GM23338 (cell line): Measurements from ENCODE around the gene CCDC187. TPM values are rescaled to one million over a fixed set of nuclear protein-coding genes. Genes with fewer than 3 reads are reported as not detected.

Experiments
- ATAC-seq: fragments of 200-7000 bp; cut with Tn5 transposase; 3 replicates; pipeline ENCODE4 v1.9.1; 2020
- DNase-seq: peaks from one replicate; pipeline ENCODE4 v3.0.0-alpha.2; 2015; ENCODE audit warnings: low spot score
- H2AFZ ChIP-seq: fragments of 200-600 bp; sonication (generic); 2 replicates; pipeline ENCODE4 v1.8.0; 2016; ENCODE audit warnings: antibody characterized with exemption, mild to moderate bottlenecking, moderate library complexity
- H3F3A ChIP-seq: fragments of 200-600 bp; sonication (generic); replicated peaks from 2 replicates; pipeline ENCODE4 v1.8.0; 2017; ENCODE audit warnings: antibody characterized with exemption, mixed run types, low read depth
- H3K27ac ChIP-seq: fragments of 200-600 bp; sonication (generic); 2 replicates; pipeline ENCODE4 v1.6.1; 2016; ENCODE audit warnings: low read depth
- H3K27me3 ChIP-seq: fragments of 200-600 bp; sonication (generic); 2 replicates; pipeline ENCODE4 v1.8.0; 2016; ENCODE audit warnings: mild to moderate bottlenecking, mixed run types, moderate library complexity; ENCODE audit not compliant: insufficient read depth
- H3K36me3 ChIP-seq: fragments of 200-600 bp; sonication (generic); 2 replicates; pipeline ENCODE4 v1.8.0; 2016; ENCODE audit warnings: mild to moderate bottlenecking; ENCODE audit not compliant: insufficient read depth
- H3K4me1 ChIP-seq: fragments of 200-600 bp; sonication (generic); 2 replicates; pipeline ENCODE4 v1.8.0; 2016; ENCODE audit warnings: mild to moderate bottlenecking, moderate library complexity; ENCODE audit not compliant: insufficient read depth
- H3K4me2 ChIP-seq: fragments of 200-600 bp; sonication (generic); 2 replicates; pipeline ENCODE4 v1.7.1; 2017; ENCODE audit warnings: mixed run types
- H3K4me3 ChIP-seq: fragments of 200-600 bp; sonication (generic); 2 replicates; pipeline ENCODE4 v1.6.1; 2016; ENCODE audit warnings: mixed run types
- H3K79me2 ChIP-seq: fragments of 200-600 bp; sonication (generic); replicated peaks from 2 replicates; pipeline ENCODE4 v1.8.0; 2017; ENCODE audit warnings: mild to moderate bottlenecking; ENCODE audit not compliant: insufficient read depth
- H3K9me2 ChIP-seq: fragments of 200-600 bp; sonication (generic); 2 replicates; pipeline ENCODE4 v1.8.0; 2017; ENCODE audit not compliant: insufficient read depth
- H4K20me1 ChIP-seq: fragments of 200-600 bp; sonication (generic); replicated peaks from 2 replicates; pipeline ENCODE4 v1.8.0; 2017; ENCODE audit warnings: mild to moderate bottlenecking; ENCODE audit not compliant: insufficient read depth
- H3K27ac Mint-ChIP-seq: 2 replicates; pipeline ENCODE4 v1.8.0; 2020; ENCODE audit warnings: inconsistent platforms, mild to moderate bottlenecking, moderate library complexity, mixed read lengths
- H3K27me3 Mint-ChIP-seq: 3 replicates; pipeline ENCODE4 v1.8.0; 2022; ENCODE audit warnings: low read depth, mild to moderate bottlenecking, moderate library complexity, mixed read lengths, inconsistent platforms; ENCODE audit not compliant: insufficient read depth, poor library complexity
- H3K36me3 Mint-ChIP-seq: 3 replicates; pipeline ENCODE4 v1.8.0; 2021; ENCODE audit warnings: low read depth, mild to moderate bottlenecking, inconsistent platforms, moderate library complexity, mixed read lengths
- H3K4me1 Mint-ChIP-seq: 3 replicates; pipeline ENCODE4 v1.8.0; 2020; ENCODE audit warnings: mild to moderate bottlenecking, inconsistent platforms, mixed read lengths
- H3K4me3 Mint-ChIP-seq: 3 replicates; pipeline ENCODE4 v1.8.0; 2021; ENCODE audit warnings: moderate library complexity, mild to moderate bottlenecking, inconsistent platforms, mixed read lengths
- H3K9me3 Mint-ChIP-seq: 3 replicates; pipeline ENCODE4 v1.8.0; 2020; ENCODE audit warnings: moderate library complexity, mild to moderate bottlenecking, inconsistent platforms, mixed read lengths
- CTCF ChIP-seq, 2 experiments: fragments of 200-600 bp in 1 of 2; sonication (generic) in 1 of 2; conservative IDR thresholded peaks; 2 replicates each; pipeline versions ENCODE4 v1.5.1 to v1.6.1; 2016 to 2017; ENCODE audit warnings: antibody characterized with exemption in 2 of 2, low read depth in 2 of 2, mild to moderate bottlenecking in 2 of 2, moderate library complexity in 1 of 2
- ETS1 ChIP-seq: IDR thresholded peaks from 2 replicates; pipeline ENCODE4 v1.6.1; 2016; ENCODE audit warnings: antibody characterized with exemption
- EZH2phosphoT487 ChIP-seq: fragments of 200-600 bp; sonication (generic); IDR thresholded peaks from one replicate; pipeline ENCODE4 v1.8.1; 2018; ENCODE audit warnings: antibody characterized with exemption; ENCODE audit not compliant: unreplicated experiment
- JUNB ChIP-seq: IDR thresholded peaks from one replicate; pipeline ENCODE4 v1.6.1; 2016; ENCODE audit warnings: antibody characterized with exemption; ENCODE audit not compliant: unreplicated experiment
- NANOG ChIP-seq: IDR thresholded peaks from 2 replicates; pipeline ENCODE4 v1.6.1; 2016; ENCODE audit warnings: antibody characterized with exemption, borderline replicate concordance
- POLR2AphosphoS5 ChIP-seq: IDR thresholded peaks from 2 replicates; pipeline ENCODE4 v1.6.1; 2016; ENCODE audit warnings: antibody characterized with exemption, low read depth
- REST ChIP-seq: IDR thresholded peaks from one replicate; pipeline ENCODE4 v1.6.1; 2018; ENCODE audit warnings: antibody characterized with exemption; ENCODE audit not compliant: unreplicated experiment
- STAT1 ChIP-seq: IDR thresholded peaks from one replicate; pipeline ENCODE4 v1.6.1; 2016; ENCODE audit warnings: antibody characterized with exemption; ENCODE audit not compliant: unreplicated experiment
- ZNF114 ChIP-seq: fragments of 250-450 bp; sonication (Bioruptor Pico); IDR thresholded peaks from 2 replicates; pipeline ENCODE4 v1.5.0; 2020; ENCODE audit warnings: mild to moderate bottlenecking, moderate library complexity
- ZNF331 ChIP-seq: fragments of 250-450 bp; sonication (Bioruptor Pico); IDR thresholded peaks from 2 replicates; pipeline ENCODE4 v1.5.0; 2020; ENCODE audit warnings: low read depth, mild to moderate bottlenecking, moderate library complexity
- polyA plus RNA-seq: library from polyadenylated mRNA; unstranded; fragments of >200 nt; fragmentation: Nextera tagmentation; extraction: Ambion mirVana; gene quantifications from 2 replicates; pipeline ENCODE4 v1.2.1, GENCODE V29; 2016
- total RNA-seq: library from RNA; depleted of rRNA; stranded (reverse); fragments of >200 nt; shearing (Covaris generic); gene quantifications from 2 replicates; pipeline ENCODE4 v1.2.3, GENCODE V29; 2014

The CCDC187 gene
- total and polyA plus RNA-seq, 2 experiments from 2014 or later, result 0.14 TPM; not detected in 1

- H3K79me2 ChIP-seq, result peaks cover 81% of the 10 kb centered on the region
Measured at GRCh38 chr9:136240941-136241340, 63.0 kb downstream of the CCDC187 start.

GRCh38 chr9:136239983-136240330 lies 63.9 kb downstream of the CCDC187 start:
- DNase-seq (no peak), ATAC-seq (no peak)
- no peak overlapping the region for H2AFZ ChIP-seq
- no peak overlapping the region for H3K4me3 ChIP-seq
- Mint-ChIP-seq H3K27me3 (peaks cover 12% of the 10 kb centered on the region), H3K4me1 (peaks cover 28% of the 10 kb centered on the region), H3K27ac (no peak overlapping the region), H3K36me3 (peaks cover 3% of the 10 kb centered on the region; the same call in 2 of the 3 replicates), H3K4me3 (no peak overlapping the region), H3K9me3 (no peaks in the 10 kb centered on the region)
- no peak overlapping the region for H3K4me2 ChIP-seq
- peaks cover 21% of the 10 kb centered on the region for H3K4me1 ChIP-seq
- no peaks in the 10 kb centered on the region for H3K27me3 ChIP-seq
- peaks cover 53% of the 10 kb centered on the region for H4K20me1 ChIP-seq
- no peaks in the 10 kb centered on the region for H3K9me2 ChIP-seq
- H3F3A ChIP-seq, result 0 out of 2 replicates have a peak, but pooled peaks cover 5% of the 10 kb centered on the region
- no peak overlapping the region for H3K27ac ChIP-seq
- H3K36me3 ChIP-seq, result no peaks in the 10 kb centered on the region
- H3K79me2 ChIP-seq, result peaks cover 85% of the 10 kb centered on the region
- TF ChIP-seq EZH2phosphoT487 (no peak), STAT1 (no peak), NANOG (no peak), JUNB (no peak), CTCF (conservative IDR thresholded peaks at IDR 0.05; ENCODE audit: low read depth in 2 of 2) (no peak), ETS1 (no peak), POLR2AphosphoS5 (no peak), ZNF331 (CRISPR knock-in tag) (no peak), ZNF114 (CRISPR knock-in tag) (no peak)

More at GRCh38 chr9:136240941-136241340, 63.0 kb downstream of the CCDC187 start:
- no peak overlapping the region for H3K27ac ChIP-seq
- H3K4me1 Mint-ChIP-seq, result peaks cover 28% of the 10 kb centered on the region
- no peaks in the 10 kb centered on the region for H3K36me3 Mint-ChIP-seq
- no peak overlapping the region for H3K4me3 ChIP-seq
- H3K9me3 Mint-ChIP-seq, result no peaks in the 10 kb centered on the region
- DNase-seq (no peak), ATAC-seq (no peak)
- no peaks in the 10 kb centered on the region for H3K9me2 ChIP-seq
- H3K27me3 ChIP-seq, result no peaks in the 10 kb centered on the region
- no peak overlapping the region for H2AFZ ChIP-seq
- H3F3A ChIP-seq, result 0 out of 2 replicates have a peak, but pooled peaks cover 5% of the 10 kb centered on the region
- H3K4me2 ChIP-seq, result no peak overlapping the region
- H4K20me1 ChIP-seq, result peaks cover 53% of the 10 kb centered on the region
- H3K27me3 Mint-ChIP-seq, result peaks cover 13% of the 10 kb centered on the region
- no peak overlapping the region for H3K27ac Mint-ChIP-seq
- TF ChIP-seq POLR2AphosphoS5 (no peak), REST (no peak), JUNB (no peak), ZNF114 (CRISPR knock-in tag) (no peak), EZH2phosphoT487 (no peak), ZNF331 (CRISPR knock-in tag) (no peak), ETS1 (no peak)
- no peaks in the 10 kb centered on the region for H3K36me3 ChIP-seq
- H3K4me3 Mint-ChIP-seq, result no peak overlapping the region
- H3K4me1 ChIP-seq, result peaks cover 21% of the 10 kb centered on the region
